K562 (cell line): ENCODE measurements around the gene FOXR1. TPM values are rescaled to one million over a fixed set of nuclear protein-coding genes. Genes with fewer than 3 reads are reported as not detected.

Experiments
- BHLHE40 ChIP-seq: IDR thresholded peaks from 2 replicates; pipeline ENCODE4 v1.6.1; 2011; ENCODE audit warnings: low read length, improper control_type of control experiment
- ESRRB ChIP-seq: fragments of 250-450 bp; sonication (Bioruptor Pico); IDR thresholded peaks from 2 replicates; pipeline ENCODE4 v1.5.0; 2020; ENCODE audit warnings: mild to moderate bottlenecking, moderate library complexity, borderline replicate concordance
- FOXJ2 ChIP-seq: fragments of 200-800 bp; sonication (Bioruptor generic); IDR thresholded peaks from 2 replicates; pipeline ENCODE4 v1.6.1; 2016; ENCODE audit warnings: missing genetic modification characterization, missing compliant biosample characterization
- GATA2 ChIP-seq: sonication (generic); formaldehyde crosslinking; IDR thresholded peaks from 2 replicates; pipeline ENCODE4 v1.4.0; 2020; ENCODE audit warnings: mild to moderate bottlenecking, missing genetic modification reagents
- KAT8 ChIP-seq: fragments of 450-650 bp; IDR thresholded peaks from 2 replicates; pipeline ENCODE4 v1.6.1; 2016; ENCODE audit warnings: low read depth, mild to moderate bottlenecking
- L3MBTL2 ChIP-seq: fragments of 450-650 bp; IDR thresholded peaks from 2 replicates; pipeline ENCODE4 v1.6.1; 2016; ENCODE audit warnings: mild to moderate bottlenecking, moderate library complexity
- POLR2A ChIP-seq: fragments of 450-650 bp; conservative IDR thresholded peaks from 2 replicates; pipeline ENCODE4 v1.6.1; 2016
- PTTG1 ChIP-seq: fragments of 450-650 bp; IDR thresholded peaks from 2 replicates; pipeline ENCODE4 v1.6.1; 2016; ENCODE audit warnings: low read depth, mild to moderate bottlenecking, missing genetic modification characterization, missing compliant biosample characterization
- SETDB1 ChIP-seq: IDR thresholded peaks from one replicate; pipeline ENCODE4 v1.6.1; 2012; ENCODE audit warnings: low read length, control low read depth, inconsistent platforms
- SRSF9 ChIP-seq: fragments of 200-400 bp; formaldehyde crosslinking; IDR thresholded peaks from 2 replicates; pipeline ENCODE4 v1.6.1; 2017; ENCODE audit warnings: low read depth, low read length, borderline replicate concordance
- TRIM28 ChIP-seq: fragments of 450-650 bp; IDR thresholded peaks from 2 replicates; pipeline ENCODE4 v1.6.1; 2017
- USF2 ChIP-seq: sonication (generic); formaldehyde crosslinking; IDR thresholded peaks from 2 replicates; pipeline ENCODE4 v1.5.0; 2020; ENCODE audit warnings: missing genetic modification reagents
- ZC3H4 ChIP-seq: sonication (generic); formaldehyde crosslinking; IDR thresholded peaks from 2 replicates; pipeline ENCODE4 v1.9.0; 2021; ENCODE audit warnings: missing genetic modification reagents, borderline replicate concordance
- ZC3H8 ChIP-seq: fragments of 450-650 bp; IDR thresholded peaks from 2 replicates; pipeline ENCODE4 v1.6.1; 2017
- ZNF184 ChIP-seq: sonication (generic); formaldehyde crosslinking; IDR thresholded peaks from 2 replicates; pipeline ENCODE4 v1.5.0; 2020; ENCODE audit warnings: missing genetic modification reagents
- ZNF224 ChIP-seq: sonication (generic); formaldehyde crosslinking; IDR thresholded peaks from 2 replicates; pipeline ENCODE4 v1.8.0; 2022; ENCODE audit warnings: mild to moderate bottlenecking, missing genetic modification reagents
- polyA plus RNA-seq, 8 experiments: library from polyadenylated mRNA; depleted of rRNA in 4 of 8; stranded (reverse) in 5 of 8; unstranded in 3 of 8; fragments of >200 nt; fragmentation: Nextera tagmentation in 2 of 8; fragmentation: Illumina TruSeq in 1 of 8; extraction: Ambion mirVana in 2 of 8; extraction: Trizol in 1 of 8; gene quantifications; 2 replicates each; pipeline versions ENCODE4 v1.2.1 to v1.2.3, GENCODE V29; 2011 to 2014; ENCODE audit warnings: inconsistent platforms in 1 of 8, missing spikeins in 1 of 8
- total RNA-seq, 7 experiments: library from RNA; depleted of rRNA in 6 of 7; stranded (reverse); fragments of >200 nt in 6 of 7; fragmentation: Illumina TruSeq in 2 of 7; extraction: Trizol in 2 of 7; gene quantifications; 2 replicates each; pipeline versions ENCODE4 v1.2.1 to v1.2.3, GENCODE V29; 2011 to 2021; ENCODE audit warnings: low replicate concordance in 1 of 7
- TF ChIP-seq, protein P1 (sequence below): sonication (generic); formaldehyde crosslinking; IDR thresholded peaks from 2 replicates; pipeline ENCODE4 v1.8.0; 2022; ENCODE audit warnings: mild to moderate bottlenecking, missing genetic modification reagents
- TF ChIP-seq, protein P2 (sequence below): fragments of 200-800 bp; sonication (Bioruptor generic); IDR thresholded peaks from 2 replicates; pipeline ENCODE4 v1.6.1; 2016; ENCODE audit warnings: missing genetic modification characterization, missing compliant biosample characterization
- TF ChIP-seq, protein P3 (sequence below): fragments of 150-350 bp; IDR thresholded peaks from 2 replicates; pipeline ENCODE4 v1.6.1; 2014; ENCODE audit warnings: low read depth, mild to moderate bottlenecking, low read length, borderline replicate concordance

Gene FOXR1
- total and polyA plus RNA-seq, 9 of the 15 experiments (the other 6 are each of a cell fraction or from before 2014, with no cell fraction given) = not detected

GRCh38 chr11:118928101-118928869, 43.3 kb upstream of the FOXR1 start (continued):
- TF ChIP-seq, protein P1, sequence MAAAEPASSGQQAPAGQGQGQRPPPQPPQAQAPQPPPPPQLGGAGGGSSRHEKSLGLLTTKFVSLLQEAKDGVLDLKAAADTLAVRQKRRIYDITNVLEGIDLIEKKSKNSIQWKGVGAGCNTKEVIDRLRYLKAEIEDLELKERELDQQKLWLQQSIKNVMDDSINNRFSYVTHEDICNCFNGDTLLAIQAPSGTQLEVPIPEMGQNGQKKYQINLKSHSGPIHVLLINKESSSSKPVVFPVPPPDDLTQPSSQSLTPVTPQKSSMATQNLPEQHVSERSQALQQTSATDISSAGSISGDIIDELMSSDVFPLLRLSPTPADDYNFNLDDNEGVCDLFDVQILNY (CRISPR knock-in tag) = no peak
- no peak for TF ChIP-seq FOXJ2
- no peak for TF ChIP-seq PTTG1 (tag)
- no peak for TF ChIP-seq ESRRB (CRISPR knock-in tag)
- TF ChIP-seq, protein P2, sequence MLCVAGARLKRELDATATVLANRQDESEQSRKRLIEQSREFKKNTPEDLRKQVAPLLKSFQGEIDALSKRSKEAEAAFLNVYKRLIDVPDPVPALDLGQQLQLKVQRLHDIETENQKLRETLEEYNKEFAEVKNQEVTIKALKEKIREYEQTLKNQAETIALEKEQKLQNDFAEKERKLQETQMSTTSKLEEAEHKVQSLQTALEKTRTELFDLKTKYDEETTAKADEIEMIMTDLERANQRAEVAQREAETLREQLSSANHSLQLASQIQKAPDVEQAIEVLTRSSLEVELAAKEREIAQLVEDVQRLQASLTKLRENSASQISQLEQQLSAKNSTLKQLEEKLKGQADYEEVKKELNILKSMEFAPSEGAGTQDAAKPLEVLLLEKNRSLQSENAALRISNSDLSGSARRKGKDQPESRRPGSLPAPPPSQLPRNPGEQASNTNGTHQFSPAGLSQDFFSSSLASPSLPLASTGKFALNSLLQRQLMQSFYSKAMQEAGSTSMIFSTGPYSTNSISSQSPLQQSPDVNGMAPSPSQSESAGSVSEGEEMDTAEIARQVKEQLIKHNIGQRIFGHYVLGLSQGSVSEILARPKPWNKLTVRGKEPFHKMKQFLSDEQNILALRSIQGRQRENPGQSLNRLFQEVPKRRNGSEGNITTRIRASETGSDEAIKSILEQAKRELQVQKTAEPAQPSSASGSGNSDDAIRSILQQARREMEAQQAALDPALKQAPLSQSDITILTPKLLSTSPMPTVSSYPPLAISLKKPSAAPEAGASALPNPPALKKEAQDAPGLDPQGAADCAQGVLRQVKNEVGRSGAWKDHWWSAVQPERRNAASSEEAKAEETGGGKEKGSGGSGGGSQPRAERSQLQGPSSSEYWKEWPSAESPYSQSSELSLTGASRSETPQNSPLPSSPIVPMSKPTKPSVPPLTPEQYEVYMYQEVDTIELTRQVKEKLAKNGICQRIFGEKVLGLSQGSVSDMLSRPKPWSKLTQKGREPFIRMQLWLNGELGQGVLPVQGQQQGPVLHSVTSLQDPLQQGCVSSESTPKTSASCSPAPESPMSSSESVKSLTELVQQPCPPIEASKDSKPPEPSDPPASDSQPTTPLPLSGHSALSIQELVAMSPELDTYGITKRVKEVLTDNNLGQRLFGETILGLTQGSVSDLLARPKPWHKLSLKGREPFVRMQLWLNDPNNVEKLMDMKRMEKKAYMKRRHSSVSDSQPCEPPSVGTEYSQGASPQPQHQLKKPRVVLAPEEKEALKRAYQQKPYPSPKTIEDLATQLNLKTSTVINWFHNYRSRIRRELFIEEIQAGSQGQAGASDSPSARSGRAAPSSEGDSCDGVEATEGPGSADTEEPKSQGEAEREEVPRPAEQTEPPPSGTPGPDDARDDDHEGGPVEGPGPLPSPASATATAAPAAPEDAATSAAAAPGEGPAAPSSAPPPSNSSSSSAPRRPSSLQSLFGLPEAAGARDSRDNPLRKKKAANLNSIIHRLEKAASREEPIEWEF (CRISPR knock-in tag) = no peak
- TF ChIP-seq GATA2 = no peak
- TF ChIP-seq, protein P3, sequence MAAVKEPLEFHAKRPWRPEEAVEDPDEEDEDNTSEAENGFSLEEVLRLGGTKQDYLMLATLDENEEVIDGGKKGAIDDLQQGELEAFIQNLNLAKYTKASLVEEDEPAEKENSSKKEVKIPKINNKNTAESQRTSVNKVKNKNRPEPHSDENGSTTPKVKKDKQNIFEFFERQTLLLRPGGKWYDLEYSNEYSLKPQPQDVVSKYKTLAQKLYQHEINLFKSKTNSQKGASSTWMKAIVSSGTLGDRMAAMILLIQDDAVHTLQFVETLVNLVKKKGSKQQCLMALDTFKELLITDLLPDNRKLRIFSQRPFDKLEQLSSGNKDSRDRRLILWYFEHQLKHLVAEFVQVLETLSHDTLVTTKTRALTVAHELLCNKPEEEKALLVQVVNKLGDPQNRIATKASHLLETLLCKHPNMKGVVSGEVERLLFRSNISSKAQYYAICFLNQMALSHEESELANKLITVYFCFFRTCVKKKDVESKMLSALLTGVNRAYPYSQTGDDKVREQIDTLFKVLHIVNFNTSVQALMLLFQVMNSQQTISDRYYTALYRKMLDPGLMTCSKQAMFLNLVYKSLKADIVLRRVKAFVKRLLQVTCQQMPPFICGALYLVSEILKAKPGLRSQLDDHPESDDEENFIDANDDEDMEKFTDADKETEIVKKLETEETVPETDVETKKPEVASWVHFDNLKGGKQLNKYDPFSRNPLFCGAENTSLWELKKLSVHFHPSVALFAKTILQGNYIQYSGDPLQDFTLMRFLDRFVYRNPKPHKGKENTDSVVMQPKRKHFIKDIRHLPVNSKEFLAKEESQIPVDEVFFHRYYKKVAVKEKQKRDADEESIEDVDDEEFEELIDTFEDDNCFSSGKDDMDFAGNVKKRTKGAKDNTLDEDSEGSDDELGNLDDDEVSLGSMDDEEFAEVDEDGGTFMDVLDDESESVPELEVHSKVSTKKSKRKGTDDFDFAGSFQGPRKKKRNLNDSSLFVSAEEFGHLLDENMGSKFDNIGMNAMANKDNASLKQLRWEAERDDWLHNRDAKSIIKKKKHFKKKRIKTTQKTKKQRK = no peak
- TF ChIP-seq ZNF184 (CRISPR knock-in tag) = no peak
- TF ChIP-seq POLR2A = no peak
- no peak; the same call in 1 of the 2 replicates for TF ChIP-seq ZC3H4 (CRISPR knock-in tag)
- no peak for TF ChIP-seq SRSF9
- no peak for TF ChIP-seq KAT8
- no peak for TF ChIP-seq SETDB1
- TF ChIP-seq TRIM28 = no peak
- peak; percentile 53 for TF ChIP-seq L3MBTL2
- no peak for TF ChIP-seq ZNF224
- TF ChIP-seq ZC3H8 = no peak
- peak; percentile 62 for TF ChIP-seq USF2 (CRISPR knock-in tag)
- peak; percentile 56; the same call in 1 of the 2 replicates for TF ChIP-seq BHLHE40
